HepG2 (cell line): Measurements from ENCODE around the gene CCDC57. TPM values are rescaled to one million over a fixed set of nuclear protein-coding genes. Genes with fewer than 3 reads are reported as not detected.

Experiments
- MIXL1 ChIP-seq: IDR thresholded peaks from 2 replicates; pipeline ENCODE4 v1.6.1; 2016
- MXI1 ChIP-seq: IDR thresholded peaks from 3 replicates; pipeline ENCODE4 v1.6.1; 2012; ENCODE audit warnings: low read depth, low read length, inconsistent platforms, borderline replicate concordance
- MZF1 ChIP-seq: sonication (generic); formaldehyde crosslinking; IDR thresholded peaks from 2 replicates; pipeline ENCODE4 v1.8.1; 2023; ENCODE audit warnings: mild to moderate bottlenecking, missing genetic modification reagents, borderline replicate concordance
- NFKB2 ChIP-seq: sonication (generic); formaldehyde crosslinking; IDR thresholded peaks from 2 replicates; pipeline ENCODE4 v1.4.0; 2020; ENCODE audit warnings: missing genetic modification reagents, borderline replicate concordance
- PRDM10 ChIP-seq: sonication (generic); formaldehyde crosslinking; IDR thresholded peaks from 2 replicates; pipeline ENCODE4 v1.4.0; 2020; ENCODE audit warnings: low read depth, missing genetic modification reagents
- RAD51 ChIP-seq: fragments of 450-650 bp; IDR thresholded peaks from 2 replicates; pipeline ENCODE4 v1.6.1; 2016; ENCODE audit warnings: borderline replicate concordance
- RFXAP ChIP-seq: sonication (generic); formaldehyde crosslinking; IDR thresholded peaks from 2 replicates; pipeline ENCODE4 v1.4.0; 2020; ENCODE audit warnings: missing genetic modification reagents, borderline replicate concordance
- TBL1XR1 ChIP-seq: fragments of 150-350 bp; IDR thresholded peaks from 2 replicates; pipeline ENCODE4 v1.6.1; 2014; ENCODE audit warnings: borderline replicate concordance, low read length; ENCODE audit not compliant: partially characterized antibody
- TFAP4 ChIP-seq: sonication (generic); IDR thresholded peaks from 2 replicates; pipeline ENCODE4 v1.6.1; 2016; ENCODE audit warnings: low read depth, borderline replicate concordance
- THAP9 ChIP-seq: sonication (generic); formaldehyde crosslinking; IDR thresholded peaks from 2 replicates; pipeline ENCODE4; 2020; ENCODE audit warnings: missing genetic modification reagents, mild to moderate bottlenecking, borderline replicate concordance
- YEATS2 ChIP-seq: sonication (generic); formaldehyde crosslinking; IDR thresholded peaks from 2 replicates; pipeline ENCODE4 v1.4.0; 2020; ENCODE audit warnings: missing genetic modification reagents, borderline replicate concordance
- ZBTB10 ChIP-seq: sonication (generic); formaldehyde crosslinking; IDR thresholded peaks from 2 replicates; pipeline ENCODE4 v1.4.0; 2020; ENCODE audit warnings: missing genetic modification reagents, borderline replicate concordance
- ZBTB38 ChIP-seq: sonication (generic); formaldehyde crosslinking; IDR thresholded peaks from 2 replicates; pipeline ENCODE4 v1.5.1; 2020; ENCODE audit warnings: mild to moderate bottlenecking, missing genetic modification reagents
- ZBTB8A ChIP-seq: sonication (generic); formaldehyde crosslinking; IDR thresholded peaks from 2 replicates; pipeline ENCODE4 v1.4.0; 2020; ENCODE audit warnings: mild to moderate bottlenecking, low read depth, missing genetic modification reagents, borderline replicate concordance
- ZNF136 ChIP-seq: sonication (generic); formaldehyde crosslinking; IDR thresholded peaks from 2 replicates; pipeline ENCODE4 v1.8.1; 2022; ENCODE audit warnings: low read depth, mild to moderate bottlenecking, moderate library complexity, missing genetic modification reagents
- ZNF234 ChIP-seq: sonication (generic); formaldehyde crosslinking; conservative IDR thresholded peaks from 2 replicates; pipeline ENCODE4 v1.5.1; 2020; ENCODE audit warnings: mild to moderate bottlenecking, missing genetic modification reagents
- ZNF501 ChIP-seq: sonication (generic); formaldehyde crosslinking; IDR thresholded peaks from 2 replicates; pipeline ENCODE4 v1.5.1; 2020; ENCODE audit warnings: mild to moderate bottlenecking, moderate library complexity, missing genetic modification reagents
- ZNF776 ChIP-seq: sonication (generic); formaldehyde crosslinking; IDR thresholded peaks from 2 replicates; pipeline ENCODE4 v1.4.0; 2020; ENCODE audit warnings: mild to moderate bottlenecking, missing genetic modification reagents
- ZNF841 ChIP-seq: sonication (generic); formaldehyde crosslinking; IDR thresholded peaks from 2 replicates; pipeline ENCODE4 v1.8.1; 2023; ENCODE audit warnings: missing genetic modification reagents, borderline replicate concordance
- polyA plus RNA-seq, 8 experiments: library from polyadenylated mRNA; depleted of rRNA in 3 of 8; stranded (reverse) in 7 of 8; unstranded in 1 of 8; fragments of >200 nt; fragmentation: Illumina TruSeq in 4 of 8; extraction: Trizol in 4 of 8; gene quantifications; 2 replicates each; pipeline versions ENCODE4 v1.2.1 to v1.2.3, GENCODE V29; 2011 to 2016; ENCODE audit warnings: low read depth in 4 of 8, missing spikeins in 1 of 8, mixed read lengths in 1 of 8; ENCODE audit not compliant: insufficient read depth in 1 of 8
- total RNA-seq, 5 experiments: library from RNA; depleted of rRNA; stranded (reverse); fragments of >200 nt; fragmentation: Illumina TruSeq; extraction: Trizol; gene quantifications; 2 replicates each; pipeline ENCODE4 v1.2.3, GENCODE V29; 2016; ENCODE audit warnings: low read depth in 1 of 5

The CCDC57 gene
- total and polyA plus RNA-seq, 2 of the 13 experiments (the other 11 are each of a cell fraction or from before 2014, with no cell fraction given): 59.3 to 59.9 TPM

GRCh38 chr17:82230609-82231311 lies 18.1 kb upstream of the CCDC57 start (continued):
- TF ChIP-seq ZNF136 (CRISPR knock-in tag): peak; percentile 84
- TF ChIP-seq THAP9 (CRISPR knock-in tag): peak; percentile 87
- peak; percentile 88 for TF ChIP-seq ZBTB8A (CRISPR knock-in tag)
- TF ChIP-seq YEATS2: no peak; the same call in 1 of the 2 replicates
- TF ChIP-seq ZBTB10 (CRISPR knock-in tag): peak; percentile 83
- TF ChIP-seq ZNF234 (CRISPR knock-in tag): peak; percentile 97
- no peak for TF ChIP-seq RAD51
- peak; percentile 97 for TF ChIP-seq ZNF501 (CRISPR knock-in tag)
- peak; percentile 95 for TF ChIP-seq MZF1 (CRISPR knock-in tag)
- peak; percentile 82 for TF ChIP-seq ZBTB38
- TF ChIP-seq NFKB2 (CRISPR knock-in tag): peak; percentile 96
- TF ChIP-seq MIXL1 (CRISPR knock-in tag): peak; percentile 87
- peak; percentile 92 for TF ChIP-seq ZNF841
- TF ChIP-seq RFXAP (CRISPR knock-in tag): peak; percentile 94
- TF ChIP-seq TBL1XR1: no peak
- TF ChIP-seq ZNF776 (CRISPR knock-in tag): peak; percentile 97
- TF ChIP-seq TFAP4: peak; percentile 65; the same call in 1 of the 2 replicates
- TF ChIP-seq PRDM10 (CRISPR knock-in tag): no peak; the same call in 1 of the 2 replicates
- TF ChIP-seq MXI1: no peak; the same call in 2 of the 3 replicates
